ENCODE data around the gene PJA2. TPM values are rescaled to one million over a fixed set of nuclear protein-coding genes. Genes with fewer than 3 reads are reported as not detected.

The PJA2 gene
- total and polyA plus RNA-seq, 9 of the 15 experiments (the other 6 are each of a cell fraction or from before 2014, with no cell fraction given), result 25.1 to 82.1 (median 50.1) TPM

DNA sequence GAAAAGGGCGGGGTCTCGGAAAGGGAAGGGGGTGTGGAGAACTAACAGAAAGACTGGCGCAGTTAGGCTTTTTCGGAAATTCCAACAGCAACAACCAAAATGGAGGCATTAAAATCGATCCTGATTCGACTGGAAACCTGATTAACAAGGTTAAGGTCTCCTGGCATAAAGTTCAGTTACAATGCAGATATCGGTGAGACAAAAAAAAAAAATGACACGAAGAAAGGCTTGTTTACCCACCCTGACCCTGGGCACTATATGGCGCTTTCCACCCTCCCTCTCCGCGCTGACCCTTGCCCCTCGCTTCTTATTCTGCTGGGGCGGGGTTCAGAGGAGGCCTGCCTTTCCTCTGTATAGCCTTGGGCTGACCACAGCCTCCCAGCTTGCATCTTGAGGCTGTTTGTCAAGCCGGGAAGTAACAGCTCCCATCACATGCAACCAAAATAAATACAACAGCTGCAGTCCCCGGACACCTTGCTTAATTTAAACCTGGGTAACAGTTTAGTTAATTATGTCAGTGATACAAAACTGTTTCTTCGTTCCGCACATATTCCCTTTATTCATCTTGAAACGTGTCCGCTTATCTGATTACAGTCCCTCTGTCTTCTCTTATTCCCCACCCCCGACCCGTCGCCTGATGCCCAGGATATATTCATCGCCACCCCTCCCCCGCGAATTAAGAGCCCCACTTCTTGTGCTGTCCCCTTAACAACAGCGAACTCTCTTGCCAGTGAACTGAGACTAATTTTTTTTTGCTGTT lies 795 bp upstream of the PJA2 start (continued):
- TF ChIP-seq ZNF407 (IDR thresholded peaks at IDR 0.05; ENCODE audit: low read depth), result peak; percentile 35; the same call in 1 of the 2 replicates
- no peak for TF ChIP-seq ARHGAP35 (IDR thresholded peaks at IDR 0.05; ENCODE audit: partially characterized antibody)
- peak; percentile 54 to 87; a peak in 1 of 4 replicates for TF ChIP-seq ARNT (IDR thresholded peaks at IDR 0.05)
- peak; percentile 55; the same call in 1 of the 2 replicates for TF ChIP-seq HLTF (IDR thresholded peaks at IDR 0.05)
- no peak for TF ChIP-seq MCM3 (IDR thresholded peaks at IDR 0.05)
- TF ChIP-seq, protein P1, sequence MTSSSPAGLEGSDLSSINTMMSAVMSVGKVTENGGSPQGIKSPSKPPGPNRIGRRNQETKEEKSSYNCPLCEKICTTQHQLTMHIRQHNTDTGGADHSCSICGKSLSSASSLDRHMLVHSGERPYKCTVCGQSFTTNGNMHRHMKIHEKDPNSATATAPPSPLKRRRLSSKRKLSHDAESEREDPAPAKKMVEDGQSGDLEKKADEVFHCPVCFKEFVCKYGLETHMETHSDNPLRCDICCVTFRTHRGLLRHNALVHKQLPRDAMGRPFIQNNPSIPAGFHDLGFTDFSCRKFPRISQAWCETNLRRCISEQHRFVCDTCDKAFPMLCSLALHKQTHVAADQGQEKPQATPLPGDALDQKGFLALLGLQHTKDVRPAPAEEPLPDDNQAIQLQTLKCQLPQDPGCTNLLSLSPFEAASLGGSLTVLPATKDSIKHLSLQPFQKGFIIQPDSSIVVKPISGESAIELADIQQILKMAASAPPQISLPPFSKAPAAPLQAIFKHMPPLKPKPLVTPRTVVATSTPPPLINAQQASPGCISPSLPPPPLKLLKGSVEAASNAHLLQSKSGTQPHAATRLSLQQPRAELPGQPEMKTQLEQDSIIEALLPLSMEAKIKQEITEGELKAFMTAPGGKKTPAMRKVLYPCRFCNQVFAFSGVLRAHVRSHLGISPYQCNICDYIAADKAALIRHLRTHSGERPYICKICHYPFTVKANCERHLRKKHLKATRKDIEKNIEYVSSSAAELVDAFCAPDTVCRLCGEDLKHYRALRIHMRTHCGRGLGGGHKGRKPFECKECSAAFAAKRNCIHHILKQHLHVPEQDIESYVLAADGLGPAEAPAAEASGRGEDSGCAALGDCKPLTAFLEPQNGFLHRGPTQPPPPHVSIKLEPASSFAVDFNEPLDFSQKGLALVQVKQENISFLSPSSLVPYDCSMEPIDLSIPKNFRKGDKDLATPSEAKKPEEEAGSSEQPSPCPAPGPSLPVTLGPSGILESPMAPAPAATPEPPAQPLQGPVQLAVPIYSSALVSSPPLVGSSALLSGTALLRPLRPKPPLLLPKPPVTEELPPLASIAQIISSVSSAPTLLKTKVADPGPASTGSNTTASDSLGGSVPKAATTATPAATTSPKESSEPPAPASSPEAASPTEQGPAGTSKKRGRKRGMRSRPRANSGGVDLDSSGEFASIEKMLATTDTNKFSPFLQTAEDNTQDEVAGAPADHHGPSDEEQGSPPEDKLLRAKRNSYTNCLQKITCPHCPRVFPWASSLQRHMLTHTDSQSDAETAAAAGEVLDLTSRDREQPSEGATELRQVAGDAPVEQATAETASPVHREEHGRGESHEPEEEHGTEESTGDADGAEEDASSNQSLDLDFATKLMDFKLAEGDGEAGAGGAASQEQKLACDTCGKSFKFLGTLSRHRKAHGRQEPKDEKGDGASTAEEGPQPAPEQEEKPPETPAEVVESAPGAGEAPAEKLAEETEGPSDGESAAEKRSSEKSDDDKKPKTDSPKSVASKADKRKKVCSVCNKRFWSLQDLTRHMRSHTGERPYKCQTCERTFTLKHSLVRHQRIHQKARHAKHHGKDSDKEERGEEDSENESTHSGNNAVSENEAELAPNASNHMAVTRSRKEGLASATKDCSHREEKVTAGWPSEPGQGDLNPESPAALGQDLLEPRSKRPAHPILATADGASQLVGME (CRISPR knock-in tag; IDR thresholded peaks at IDR 0.05), result no peak
- TF ChIP-seq GABPB2 (CRISPR knock-in tag; conservative IDR thresholded peaks at IDR 0.05), result no peak
- TF ChIP-seq, protein P2, sequence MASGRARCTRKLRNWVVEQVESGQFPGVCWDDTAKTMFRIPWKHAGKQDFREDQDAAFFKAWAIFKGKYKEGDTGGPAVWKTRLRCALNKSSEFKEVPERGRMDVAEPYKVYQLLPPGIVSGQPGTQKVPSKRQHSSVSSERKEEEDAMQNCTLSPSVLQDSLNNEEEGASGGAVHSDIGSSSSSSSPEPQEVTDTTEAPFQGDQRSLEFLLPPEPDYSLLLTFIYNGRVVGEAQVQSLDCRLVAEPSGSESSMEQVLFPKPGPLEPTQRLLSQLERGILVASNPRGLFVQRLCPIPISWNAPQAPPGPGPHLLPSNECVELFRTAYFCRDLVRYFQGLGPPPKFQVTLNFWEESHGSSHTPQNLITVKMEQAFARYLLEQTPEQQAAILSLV (tag; IDR thresholded peaks at IDR 0.05), result no peak
- TF ChIP-seq ZNF561 (CRISPR knock-in tag; conservative IDR thresholded peaks at IDR 0.05), result no peak
